Measurements from ENCODE around the gene AKT1.

AKT1 gene

GRCh38 chr14:104798300-104799243, 3.0 kb upstream of the AKT1 start:
- DNase-seq, result no peak

GRCh38 chr14:104797115-104798044, 1.8 kb upstream of the AKT1 start:
- DNase-seq, result no peak

GRCh38 chr14:104796687-104797081, 1.1 kb upstream of the AKT1 start:
- DNase-seq, result no peak

- peak; percentile 47 to 52 for DNase-seq
Observed at GRCh38 chr14:104795781-104796686, 486 bp upstream of the AKT1 start.

- DNase-seq, result no peak
Observed at GRCh38 chr14:104794631-104794992, 936 bp downstream of the AKT1 start.

- DNase-seq, result no peak
Observed at GRCh38 chr14:104794099-104794498, 1.4 kb downstream of the AKT1 start.

GRCh38 chr14:104793703-104793959, 1.9 kb downstream of the AKT1 start:
- no peak for DNase-seq

- no peak for DNase-seq
Observed at GRCh38 chr14:104792945-104793702, 2.4 kb downstream of the AKT1 start.

- DNase-seq, result peak; percentile 44 to 68
Observed at GRCh38 chr14:104792101-104792884, 3.3 kb downstream of the AKT1 start.

GRCh38 chr14:104791425-104791824, 4.1 kb downstream of the AKT1 start:
- no peak for DNase-seq

GRCh38 chr14:104789752-104790743, 5.5 kb downstream of the AKT1 start:
- no peak for DNase-seq

GRCh38 chr14:104788873-104789663, 6.5 kb downstream of the AKT1 start:
- no peak for DNase-seq

GRCh38 chr14:104788161-104788818, 7.3 kb downstream of the AKT1 start:
- DNase-seq, result peak; percentile 89 to 95

- DNase-seq, result no peak
Observed at GRCh38 chr14:104787736-104788135, 7.8 kb downstream of the AKT1 start.

GRCh38 chr14:104786726-104787675, 8.5 kb downstream of the AKT1 start:
- no peak for DNase-seq

- DNase-seq, result no peak
Observed at GRCh38 chr14:104786091-104786586, 9.4 kb downstream of the AKT1 start.

GRCh38 chr14:104785708-104786080, 9.9 kb downstream of the AKT1 start:
- DNase-seq, result no peak

Measured in NCI-H2081 (cell line).